GM18520 (cell line): ENCODE results near the gene GGCT.
A peak's percentile ranks its signal among the peaks of the same experiment; 100 is the strongest.

Experiments used
- ATAC-seq: cut with Tn5 transposase; IDR thresholded peaks from one replicate; pipeline ENCODE4 v1.9.1; 2021; ENCODE audit not compliant: unreplicated experiment

The GGCT gene

GRCh38 chr7:30479202-30480120 is 25.2 kb downstream of the GGCT start:
- no peak for ATAC-seq

- ATAC-seq: peak; percentile 81
Observed at GRCh38 chr7:30478349-30479201, 26.1 kb downstream of the GGCT start, which contains the start of gene NOD1. Gene NOD1, minus strand, starts transcription at chr7:30478784. Its CDS starts 21,863 bp downstream, at chr7:30456921.

- no peak for ATAC-seq
Observed at GRCh38 chr7:30476459-30477145, 28.0 kb downstream of the GGCT start.

- no peak for ATAC-seq
Observed at GRCh38 chr7:30475580-30475979, 29.0 kb downstream of the GGCT start.

- ATAC-seq: no peak
Observed at GRCh38 chr7:30474893-30475292, 29.7 kb downstream of the GGCT start.

- ATAC-seq: no peak
Observed at GRCh38 chr7:30474485-30474884, 30.1 kb downstream of the GGCT start.

GRCh38 chr7:30473903-30474302 is 30.7 kb downstream of the GGCT start:
- no peak for ATAC-seq

GRCh38 chr7:30472784-30473775 is 31.5 kb downstream of the GGCT start:
- no peak for ATAC-seq

GRCh38 chr7:30472081-30472783 is 32.4 kb downstream of the GGCT start:
- ATAC-seq: no peak

GRCh38 chr7:30471205-30471604 is 33.4 kb downstream of the GGCT start:
- no peak for ATAC-seq

- no peak for ATAC-seq
Observed at GRCh38 chr7:30470771-30471170, 33.9 kb downstream of the GGCT start.

GRCh38 chr7:30470163-30470770 is 34.4 kb downstream of the GGCT start:
- no peak for ATAC-seq

- no peak for ATAC-seq
Observed at GRCh38 chr7:30469303-30469702, 35.3 kb downstream of the GGCT start.

- ATAC-seq: no peak
Observed at GRCh38 chr7:30468791-30469190, 35.8 kb downstream of the GGCT start.

- ATAC-seq: no peak
Observed at GRCh38 chr7:30468041-30468440, 36.6 kb downstream of the GGCT start.

GRCh38 chr7:30467271-30467670 is 37.4 kb downstream of the GGCT start:
- no peak for ATAC-seq

- no peak for ATAC-seq
Observed at GRCh38 chr7:30466266-30466665, 38.4 kb downstream of the GGCT start.

GRCh38 chr7:30465811-30466180 is 38.8 kb downstream of the GGCT start:
- no peak for ATAC-seq
